ENCODE data around the gene ANKRD42. TPM values are rescaled to one million over a fixed set of nuclear protein-coding genes. Genes with fewer than 3 reads are reported as not detected.
A peak's percentile ranks its signal among the peaks of the same experiment; 100 is the strongest.
"Not testable (repeated sequence)": the region's sequence is repeated elsewhere in the genome, so short reads cannot be mapped to it uniquely, and the experiment has no call there.

The ANKRD42 gene
- total RNA-seq, 4 donors from 2014 or later = 25.8 to 31.3 (median 30.1) TPM

GRCh38 chr11:83265331-83265730, 71.8 kb downstream of the ANKRD42 start:
- no peak overlapping the region for H3K4me3 ChIP-seq (replicated peaks in 1 of 3)
- H3K27ac ChIP-seq = no peak overlapping the region
- intact Hi-C loops (cut with DNase I) = no loop called here
- H3K9me3 ChIP-seq = no peaks in the 10 kb centered on the region
- DNase-seq = no peak
- H3K36me3 ChIP-seq = peaks cover 14 to 28% of the 10 kb centered on the region in 2 donors
- 95 to 100% methylated on average over 1 of the region's 1 CpG for WGBS, 2 donors
- TF ChIP-seq, protein P1, sequence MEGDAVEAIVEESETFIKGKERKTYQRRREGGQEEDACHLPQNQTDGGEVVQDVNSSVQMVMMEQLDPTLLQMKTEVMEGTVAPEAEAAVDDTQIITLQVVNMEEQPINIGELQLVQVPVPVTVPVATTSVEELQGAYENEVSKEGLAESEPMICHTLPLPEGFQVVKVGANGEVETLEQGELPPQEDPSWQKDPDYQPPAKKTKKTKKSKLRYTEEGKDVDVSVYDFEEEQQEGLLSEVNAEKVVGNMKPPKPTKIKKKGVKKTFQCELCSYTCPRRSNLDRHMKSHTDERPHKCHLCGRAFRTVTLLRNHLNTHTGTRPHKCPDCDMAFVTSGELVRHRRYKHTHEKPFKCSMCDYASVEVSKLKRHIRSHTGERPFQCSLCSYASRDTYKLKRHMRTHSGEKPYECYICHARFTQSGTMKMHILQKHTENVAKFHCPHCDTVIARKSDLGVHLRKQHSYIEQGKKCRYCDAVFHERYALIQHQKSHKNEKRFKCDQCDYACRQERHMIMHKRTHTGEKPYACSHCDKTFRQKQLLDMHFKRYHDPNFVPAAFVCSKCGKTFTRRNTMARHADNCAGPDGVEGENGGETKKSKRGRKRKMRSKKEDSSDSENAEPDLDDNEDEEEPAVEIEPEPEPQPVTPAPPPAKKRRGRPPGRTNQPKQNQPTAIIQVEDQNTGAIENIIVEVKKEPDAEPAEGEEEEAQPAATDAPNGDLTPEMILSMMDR (IDR thresholded peaks at IDR 0.05) = no peak
- TF ChIP-seq POLR2A (IDR thresholded peaks at IDR 0.05) = no peak
- no peaks in the 10 kb centered on the region for H3K27me3 ChIP-seq
- H3K4me1 ChIP-seq = no peaks in the 10 kb centered on the region

GRCh38 chr11:83269080-83269479, 75.6 kb downstream of the ANKRD42 start:
- peaks cover 30 to 38% of the 10 kb centered on the region in 2 donors for H3K36me3 ChIP-seq
- 65 to 86% methylated on average over 2 of the region's 2 CpGs for WGBS, 2 donors
- intact Hi-C loops (cut with DNase I) = not testable (repeated sequence)

DNA sequence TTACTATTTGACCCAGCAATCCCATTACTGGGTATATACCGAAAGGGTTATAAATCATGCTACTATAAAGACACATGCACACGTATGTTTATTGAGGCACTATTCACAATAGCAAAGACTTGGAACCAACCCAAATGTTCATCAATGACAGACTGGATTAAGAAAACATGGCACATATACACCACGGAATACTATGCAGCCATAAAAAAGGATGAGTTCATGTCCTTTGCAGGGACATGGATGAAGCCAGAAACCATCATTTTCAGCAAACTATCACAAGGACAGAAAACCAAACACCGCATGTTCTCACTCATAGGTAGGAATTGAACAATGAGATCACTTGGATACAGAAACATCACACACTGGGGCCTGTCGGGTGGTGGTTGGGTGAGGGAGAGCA, 78.2 kb downstream of the ANKRD42 start:
- intact Hi-C loops (cut with DNase I) = not testable (repeated sequence)
- WGBS, 2 donors = 96 to 98% methylated on average over 5 of the region's 5 CpGs
- peaks cover 25% of the 10 kb centered on the region in 2 donors for H3K36me3 ChIP-seq

More at GRCh38 chr11:83269080-83269479, 75.6 kb downstream of the ANKRD42 start:
- not testable (repeated sequence) for H3K4me1 ChIP-seq; DNase-seq; H3K4me3 ChIP-seq (replicated peaks in 1 of 3); H3K27me3 ChIP-seq; H3K27ac ChIP-seq; H3K9me3 ChIP-seq

DNA sequence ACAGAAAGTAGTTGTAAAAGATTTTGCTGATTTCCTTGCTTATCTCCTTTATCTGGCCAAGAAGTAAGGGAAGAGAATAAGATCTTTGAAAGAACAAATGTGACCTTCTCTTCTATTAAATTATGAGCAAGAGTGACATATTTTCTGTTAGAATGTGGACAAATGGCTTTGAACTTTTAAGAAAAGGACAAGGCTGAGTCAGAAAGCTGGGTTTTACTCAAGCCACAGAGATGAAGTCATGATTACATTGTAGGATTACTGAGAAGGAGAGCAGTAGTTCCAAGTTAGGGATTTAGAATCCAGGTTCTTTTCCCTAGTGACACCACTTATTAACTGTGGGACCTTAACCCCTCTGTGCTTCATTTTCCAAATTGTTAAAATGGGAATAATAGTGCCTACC, 79.1 kb downstream of the ANKRD42 start:
- no peak overlapping the region for H3K4me3 ChIP-seq (replicated peaks in 1 of 3)
- TF ChIP-seq, protein P1 (IDR thresholded peaks at IDR 0.05) = no peak
- TF ChIP-seq POLR2A (IDR thresholded peaks at IDR 0.05) = no peak
- H3K4me1 ChIP-seq = no peaks in the 10 kb centered on the region
- no peaks in the 10 kb centered on the region for H3K9me3 ChIP-seq
- H3K27me3 ChIP-seq = no peaks in the 10 kb centered on the region
- H3K36me3 ChIP-seq = peaks cover 24 to 25% of the 10 kb centered on the region in 2 donors
- no peak for DNase-seq
- H3K27ac ChIP-seq = no peak overlapping the region
- intact Hi-C loops (cut with DNase I) = no loop called here

More for the DNA sequence above, 78.2 kb downstream of the ANKRD42 start:
- not testable (repeated sequence) for DNase-seq; H3K4me1 ChIP-seq; H3K9me3 ChIP-seq; H3K27me3 ChIP-seq; H3K27ac ChIP-seq; H3K4me3 ChIP-seq (replicated peaks in 1 of 3)

- WGBS, 2 donors = 92 to 94% methylated on average over 8 of the region's 8 CpGs
- Histone ChIP-seq H3K36me3 (peaks cover 24 to 25% of the 10 kb centered on the region in 2 donors), H3K9me3 (no peaks in the 10 kb centered on the region), H3K4me1 (no peaks in the 10 kb centered on the region), H3K27ac (peak overlapping the region in 1 of 3 donors; percentile 13), H3K4me3 (replicated peaks in 1 of 3) (no peak overlapping the region), H3K27me3 (no peaks in the 10 kb centered on the region)
- intact Hi-C loops (cut with DNase I) = no loop called here
- no peak for DNase-seq
- TF ChIP-seq POLR2A (IDR thresholded peaks at IDR 0.05) = no peak
- TF ChIP-seq, protein P1 (IDR thresholded peaks at IDR 0.05) = no peak
These were observed 82.6 kb downstream of the ANKRD42 start for GRCh38 chr11:83275888-83276641.

DNA sequence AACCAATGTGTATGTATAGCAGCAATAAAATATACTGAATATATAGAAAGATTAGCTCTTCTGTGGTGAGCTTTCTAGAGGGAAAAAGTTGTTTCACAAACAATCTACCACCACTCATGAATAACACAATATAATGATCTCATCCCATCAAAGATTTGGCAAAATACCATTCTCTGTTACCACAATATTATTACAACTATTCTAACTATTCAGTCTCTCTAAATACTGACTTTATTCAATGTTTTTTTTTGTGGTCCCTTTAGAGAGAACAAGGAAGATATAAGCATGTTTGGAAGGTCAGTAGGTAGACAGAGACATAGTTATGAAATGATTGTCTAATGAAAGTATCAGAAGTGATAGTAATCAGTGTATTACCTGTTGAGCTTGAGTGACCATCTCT, 84.8 kb downstream of the ANKRD42 start:
- DNase-seq = no peak
- Histone ChIP-seq H3K9me3 (no peaks in the 10 kb centered on the region), H3K27me3 (no peaks in the 10 kb centered on the region), H3K27ac (no peak overlapping the region), H3K36me3 (peaks cover 5 to 7% of the 10 kb centered on the region in 2 donors), H3K4me1 (peaks cover 6 to 8% of the 10 kb centered on the region in 2 donors), H3K4me3 (replicated peaks in 1 of 3) (no peak overlapping the region)
- TF ChIP-seq POLR2A (IDR thresholded peaks at IDR 0.05) = no peak
- TF ChIP-seq, protein P1 (IDR thresholded peaks at IDR 0.05) = no peak
- intact Hi-C loops (cut with DNase I) = no loop called here

Measured in thyroid gland (tissue), 4 donors.